Stimulated activated naive B cell treated with anti-CD40 and anti-IgM and Interleukin-4, amounts not matched to agents 10 μg/mL and 1 μg/mL and 100 μg/mL, for 72 hours (primary cell): ENCODE data around the gene BATF3.
A peak's percentile ranks its signal among the peaks of the same experiment; 100 is the strongest.

ENCODE experiments used
- ATAC-seq, 2 donors: fragments of 150-1000 bp; cut with Tn5 transposase; replicated peaks; 2 replicates each; pipeline ENCODE4 v1.10.0; 2021; ENCODE audit warnings: moderate library complexity in 1 of 2
- DNase-seq: peaks from one replicate; pipeline ENCODE4 v3.0.0; 2021
- H3K27ac Mint-ChIP-seq: one replicate; pipeline ENCODE4 v1.8.0; 2022; ENCODE audit warnings: mild to moderate bottlenecking, mixed read lengths
- H3K27me3 Mint-ChIP-seq, 2 donors: one replicate each; pipeline ENCODE4 v1.8.0; 2022; ENCODE audit warnings: mixed read lengths in 2 of 2
- H3K36me3 Mint-ChIP-seq, 2 donors: one replicate each; pipeline ENCODE4 v1.8.0; 2022; ENCODE audit warnings: mixed read lengths in 2 of 2, mild to moderate bottlenecking in 1 of 2
- H3K4me1 Mint-ChIP-seq, 2 donors: one replicate each; pipeline ENCODE4 v1.8.0; 2022; ENCODE audit warnings: mixed read lengths in 2 of 2, mild to moderate bottlenecking in 1 of 2
- H3K4me3 Mint-ChIP-seq, 2 donors: one replicate each; pipeline ENCODE4 v1.8.0; 2022; ENCODE audit warnings: mild to moderate bottlenecking in 2 of 2, mixed read lengths in 2 of 2, moderate library complexity in 1 of 2
- H3K9me3 Mint-ChIP-seq, 2 donors: one replicate each; pipeline ENCODE4 v1.8.0; 2022; ENCODE audit warnings: mixed read lengths in 2 of 2, mild to moderate bottlenecking in 1 of 2

Gene BATF3

GRCh38 chr1:212698467-212699103 lies 1.1 kb downstream of the BATF3 start:
- Mint-ChIP-seq H3K4me3 (peak overlapping the region; percentile 88 to 91), H3K4me1 (peaks cover 47 to 84% of the 10 kb centered on the region in 2 donors), H3K27me3 (peaks cover 13 to 19% of the 10 kb centered on the region in 2 donors), H3K36me3 (peaks cover 41 to 49% of the 10 kb centered on the region in 2 donors), H3K27ac (peak overlapping the region; percentile 93), H3K9me3 (no peaks in the 10 kb centered on the region)
- DNase-seq (no peak), ATAC-seq (no peak)

DNA sequence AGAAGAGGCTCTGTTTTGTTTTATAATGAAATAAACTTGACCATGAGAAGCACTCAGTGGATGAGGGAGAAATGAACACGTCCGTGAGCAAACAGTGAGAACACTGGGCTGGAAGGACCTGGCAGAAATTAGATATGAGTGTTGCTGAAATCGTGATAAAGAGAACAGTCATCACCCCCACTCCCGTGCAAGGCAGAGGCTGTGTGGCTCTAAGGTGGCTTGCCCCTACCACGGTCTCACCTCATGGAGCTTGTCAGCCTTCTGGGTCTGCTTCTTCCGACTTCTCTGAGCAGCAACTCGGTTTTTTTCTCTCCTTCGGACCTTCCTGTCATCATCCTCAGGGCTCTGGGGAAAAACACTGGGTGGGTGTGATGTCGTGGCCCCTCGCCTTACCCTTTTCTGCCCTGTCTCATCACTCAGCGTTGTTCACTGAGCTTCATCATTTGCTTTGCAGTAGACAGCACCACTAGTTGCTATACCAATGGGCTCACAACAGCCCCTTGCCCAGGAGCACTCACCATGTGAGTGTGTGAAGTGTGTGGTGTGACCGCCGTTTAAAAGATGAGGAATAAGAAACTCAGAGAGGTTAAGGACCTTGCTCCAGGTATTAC lies 2.8 kb downstream of the BATF3 start:
- H3K4me3 Mint-ChIP-seq: peak overlapping the region; percentile 80 to 88
- DNase-seq (no peak), ATAC-seq (no peak)
- H3K27ac Mint-ChIP-seq: peak overlapping the region; percentile 71
- peaks cover 53 to 67% of the 10 kb centered on the region in 2 donors for H3K36me3 Mint-ChIP-seq
- H3K4me1 Mint-ChIP-seq: peaks cover 46 to 66% of the 10 kb centered on the region in 2 donors
- H3K9me3 Mint-ChIP-seq: no peaks in the 10 kb centered on the region
- peaks cover 18 to 19% of the 10 kb centered on the region in 2 donors for H3K27me3 Mint-ChIP-seq

DNA sequence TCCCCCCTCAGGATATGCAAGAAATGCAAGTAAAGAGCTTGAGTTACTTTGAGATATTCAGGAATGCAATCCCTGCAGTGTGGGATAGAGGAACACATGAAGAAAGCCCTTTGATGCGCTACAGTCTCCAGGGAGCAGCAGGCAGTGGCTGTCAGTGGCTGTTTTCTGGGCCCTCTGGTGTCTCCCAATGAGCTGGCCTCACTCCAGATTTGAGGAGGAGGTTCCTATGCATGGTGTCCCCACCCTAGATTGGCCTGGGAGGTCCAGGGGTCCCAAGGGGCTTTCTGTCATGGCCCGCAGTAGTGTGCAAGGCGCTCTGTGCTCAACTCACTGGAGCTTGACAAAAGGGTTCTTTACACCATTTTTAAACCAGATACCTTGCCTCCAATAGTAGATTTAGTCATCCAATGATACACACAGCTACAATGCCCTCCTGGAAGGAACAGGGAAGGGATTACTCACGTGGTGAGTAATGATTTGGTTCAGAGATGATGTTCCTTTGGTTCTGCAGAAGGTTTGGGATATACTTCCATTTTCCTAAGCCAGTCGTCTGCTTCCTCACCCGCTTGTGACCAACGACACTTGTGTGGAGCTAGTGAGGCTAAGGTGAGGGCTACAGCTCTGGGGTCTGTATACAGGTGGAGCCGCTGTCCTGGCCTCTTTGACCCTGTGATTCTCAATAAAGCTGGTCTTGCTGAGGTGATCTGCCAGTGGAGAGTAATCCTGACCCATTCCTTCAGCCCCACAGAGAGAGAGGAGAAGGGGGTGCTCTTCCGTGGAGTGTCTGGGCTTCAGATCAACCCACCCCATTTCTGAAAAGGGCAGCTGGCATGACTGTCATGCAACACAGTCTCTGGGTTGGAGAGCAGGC lies 6.6 kb downstream of the BATF3 start:
- ATAC-seq (no peak), DNase-seq (no peak)
- Mint-ChIP-seq H3K27me3 (peaks cover 18 to 19% of the 10 kb centered on the region in 2 donors), H3K9me3 (no peaks in the 10 kb centered on the region), H3K4me1 (peaks cover 34 to 46% of the 10 kb centered on the region in 2 donors), H3K36me3 (peaks cover 62 to 73% of the 10 kb centered on the region in 2 donors), H3K27ac (no peak overlapping the region), H3K4me3 (no peak overlapping the region)

DNA sequence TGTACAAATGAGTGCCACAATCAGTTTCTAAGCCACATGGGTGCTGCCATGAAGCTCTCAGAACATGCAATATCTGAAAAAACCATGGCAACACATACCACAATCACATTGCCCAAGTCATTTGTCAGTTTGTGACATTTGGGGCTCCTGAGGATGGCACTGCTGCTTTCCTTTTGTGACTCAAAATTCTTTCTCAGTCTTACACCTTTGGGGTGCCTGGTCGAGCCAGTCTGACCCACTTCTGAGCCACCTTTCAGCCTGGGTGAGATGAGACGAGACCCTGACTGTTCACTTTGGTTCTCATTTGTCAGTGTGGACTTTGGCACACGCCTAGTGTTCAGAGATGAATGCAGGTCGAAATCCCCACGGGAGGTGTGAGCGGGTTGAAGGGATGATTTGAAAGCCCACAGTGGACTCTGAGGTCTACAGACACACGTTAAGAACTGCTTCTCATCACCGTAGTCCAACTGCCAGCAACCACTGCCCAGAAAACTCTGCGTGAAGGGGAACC lies 8.0 kb downstream of the BATF3 start:
- Mint-ChIP-seq H3K27me3 (peaks cover 14 to 31% of the 10 kb centered on the region in 2 donors), H3K27ac (no peak overlapping the region), H3K36me3 (peaks cover 59 to 60% of the 10 kb centered on the region in 2 donors), H3K4me3 (no peak overlapping the region), H3K9me3 (no peaks in the 10 kb centered on the region), H3K4me1 (peaks cover 21 to 45% of the 10 kb centered on the region in 2 donors)
- DNase-seq (no peak), ATAC-seq (peak; percentile 55 to 58)

DNA sequence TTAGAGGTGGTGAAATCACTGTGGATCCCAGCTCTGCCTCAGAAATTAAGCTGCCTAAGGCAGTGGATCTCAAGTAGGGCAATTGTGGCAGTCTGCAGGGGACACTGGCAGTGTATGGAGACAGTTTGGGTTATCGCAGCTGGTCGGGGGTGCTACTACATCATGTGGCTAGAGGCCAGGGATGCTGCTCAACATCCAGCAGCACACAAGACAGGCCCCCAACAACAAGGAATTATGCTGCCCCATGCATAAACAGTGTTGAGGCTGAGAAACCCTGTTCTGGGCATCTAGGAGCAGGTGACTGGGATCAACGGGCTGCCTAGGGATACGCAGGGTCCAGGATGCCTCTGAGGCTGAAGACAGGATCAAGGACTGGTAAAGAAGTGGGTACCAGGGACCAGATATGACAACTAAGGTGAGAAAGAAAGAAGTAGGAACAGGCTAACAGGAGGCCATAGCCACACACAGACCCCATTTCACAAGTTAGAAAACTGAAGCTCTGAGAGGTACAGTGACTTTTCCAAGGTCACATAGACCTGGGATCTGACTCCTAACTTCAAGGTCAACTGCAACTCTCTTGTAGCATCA lies 8.7 kb downstream of the BATF3 start:
- DNase-seq (no peak), ATAC-seq (no peak)
- H3K4me3 Mint-ChIP-seq: no peak overlapping the region
- peaks cover 52 to 59% of the 10 kb centered on the region in 2 donors for H3K36me3 Mint-ChIP-seq
- H3K9me3 Mint-ChIP-seq: no peaks in the 10 kb centered on the region
- H3K27me3 Mint-ChIP-seq: peaks cover 8 to 27% of the 10 kb centered on the region in 2 donors
- peaks cover 14 to 45% of the 10 kb centered on the region in 2 donors for H3K4me1 Mint-ChIP-seq
- H3K27ac Mint-ChIP-seq: no peak overlapping the region

- ATAC-seq (no peak), DNase-seq (no peak)
- Mint-ChIP-seq H3K4me3 (no peak overlapping the region), H3K9me3 (no peaks in the 10 kb centered on the region), H3K4me1 (peaks cover 10 to 43% of the 10 kb centered on the region in 2 donors), H3K36me3 (peaks cover 43 to 58% of the 10 kb centered on the region in 2 donors), H3K27ac (no peak overlapping the region), H3K27me3 (peaks cover 2 to 29% of the 10 kb centered on the region in 2 donors)
Observed at GRCh38 chr1:212689758-212690529, 9.7 kb downstream of the BATF3 start.

GRCh38 chr1:212689196-212689725 lies 10.4 kb downstream of the BATF3 start:
- Mint-ChIP-seq H3K27ac (no peak overlapping the region), H3K4me3 (no peak overlapping the region), H3K36me3 (peaks cover 42 to 56% of the 10 kb centered on the region in 2 donors), H3K27me3 (peaks cover 0 to 29% of the 10 kb centered on the region in 2 donors), H3K9me3 (no peaks in the 10 kb centered on the region), H3K4me1 (peaks cover 10 to 42% of the 10 kb centered on the region in 2 donors)
- ATAC-seq: no peak
- DNase-seq: no peak

DNA sequence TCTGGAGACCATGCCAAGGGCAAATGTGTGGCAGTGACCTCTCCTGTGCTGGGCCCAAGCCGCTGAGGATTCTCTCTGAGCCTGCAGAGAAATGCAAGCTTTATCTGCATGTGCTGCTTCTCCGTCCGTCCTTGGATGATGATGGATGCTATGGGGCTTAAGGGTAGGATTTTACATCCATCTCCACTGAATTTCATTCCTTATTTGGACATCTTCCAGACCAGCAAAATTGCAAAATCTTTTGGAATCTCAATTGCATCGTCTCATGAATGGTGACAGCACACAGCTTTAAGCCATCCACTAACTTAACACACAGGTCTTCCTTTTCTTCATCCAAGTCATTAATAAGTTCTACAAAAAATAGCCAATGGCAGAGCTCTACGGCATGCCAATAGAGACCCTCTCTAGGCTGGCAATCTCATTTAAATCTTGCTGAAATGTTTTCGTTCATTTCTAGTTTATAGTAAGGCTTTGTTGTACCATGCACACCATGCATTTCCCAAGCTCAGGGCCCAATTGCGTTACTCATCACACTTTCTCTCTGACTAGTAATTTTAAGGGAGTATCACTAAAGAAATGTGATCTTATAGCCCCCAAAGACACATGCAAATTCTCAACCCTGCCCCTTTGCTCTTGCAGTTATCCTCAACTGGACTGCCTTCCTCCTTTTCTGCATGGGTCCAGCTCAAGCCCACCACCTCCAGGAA lies 11.1 kb downstream of the BATF3 start:
- ATAC-seq (no peak), DNase-seq (no peak)
- no peak overlapping the region for H3K27ac Mint-ChIP-seq
- peaks cover 18 to 45% of the 10 kb centered on the region in 2 donors for H3K4me1 Mint-ChIP-seq
- H3K36me3 Mint-ChIP-seq: peaks cover 40 to 54% of the 10 kb centered on the region in 2 donors
- H3K9me3 Mint-ChIP-seq: peaks cover 0 to 1% of the 10 kb centered on the region in 2 donors
- no peak overlapping the region for H3K4me3 Mint-ChIP-seq
- peaks cover 0 to 29% of the 10 kb centered on the region in 2 donors for H3K27me3 Mint-ChIP-seq

GRCh38 chr1:212687811-212688210 lies 11.8 kb downstream of the BATF3 start:
- Mint-ChIP-seq H3K27me3 (peaks cover 0 to 29% of the 10 kb centered on the region in 2 donors), H3K36me3 (peaks cover 33 to 47% of the 10 kb centered on the region in 2 donors), H3K4me1 (peaks cover 21 to 52% of the 10 kb centered on the region in 2 donors), H3K4me3 (no peak overlapping the region), H3K27ac (no peak overlapping the region), H3K9me3 (peaks cover 0 to 1% of the 10 kb centered on the region in 2 donors)
- DNase-seq (no peak), ATAC-seq (no peak)

DNA sequence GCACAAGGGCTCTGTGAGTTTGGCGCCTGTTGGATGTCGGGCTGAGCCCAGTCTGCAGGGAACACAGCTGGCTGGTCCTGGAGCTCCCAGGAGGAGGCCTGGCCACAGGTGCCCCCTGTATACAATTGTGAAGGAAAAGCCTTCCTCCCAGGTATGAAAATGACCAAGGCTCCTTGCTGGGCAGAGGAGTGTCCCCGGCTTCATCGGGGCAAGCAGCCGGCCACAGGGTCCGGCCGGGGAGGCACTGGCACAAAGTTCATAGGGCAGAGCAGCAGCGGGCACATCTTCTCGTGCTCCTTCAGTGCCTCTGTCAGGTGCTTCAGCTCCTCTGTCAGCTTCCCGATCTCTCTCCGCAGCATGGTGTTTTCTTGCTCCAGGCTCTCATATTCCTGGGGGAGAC lies 13.0 kb downstream of the BATF3 start:
- H3K27me3 Mint-ChIP-seq: peaks cover 0 to 24% of the 10 kb centered on the region in 2 donors

GRCh38 chr1:212686069-212686468 lies 13.6 kb downstream of the BATF3 start:
- no peak for DNase-seq
- H3K9me3 Mint-ChIP-seq: peaks cover 0 to 2% of the 10 kb centered on the region in 2 donors
- H3K4me1 Mint-ChIP-seq: peaks cover 30 to 66% of the 10 kb centered on the region in 2 donors
- no peak overlapping the region for H3K27ac Mint-ChIP-seq
- peaks cover 16 to 37% of the 10 kb centered on the region in 2 donors for H3K36me3 Mint-ChIP-seq
- no peak for ATAC-seq
- peaks cover 0 to 24% of the 10 kb centered on the region in 2 donors for H3K27me3 Mint-ChIP-seq
- H3K4me3 Mint-ChIP-seq: no peak overlapping the region

More for the DNA sequence above, 13.0 kb downstream of the BATF3 start:
- Mint-ChIP-seq H3K36me3 (peaks cover 21 to 40% of the 10 kb centered on the region in 2 donors), H3K27ac (no peak overlapping the region), H3K4me3 (no peak overlapping the region), H3K4me1 (peaks cover 27 to 63% of the 10 kb centered on the region in 2 donors), H3K9me3 (peaks cover 0 to 1% of the 10 kb centered on the region in 2 donors)
- ATAC-seq (no peak), DNase-seq (no peak)

GRCh38 chr1:212685429-212685828 lies 14.2 kb downstream of the BATF3 start:
- Mint-ChIP-seq H3K4me1 (peaks cover 34 to 69% of the 10 kb centered on the region in 2 donors), H3K4me3 (no peak overlapping the region), H3K27ac (no peak overlapping the region), H3K36me3 (peaks cover 12 to 34% of the 10 kb centered on the region in 2 donors), H3K27me3 (peaks cover 0 to 24% of the 10 kb centered on the region in 2 donors), H3K9me3 (peaks cover 0 to 3% of the 10 kb centered on the region in 2 donors)
- ATAC-seq: no peak
- no peak for DNase-seq
